Heart left ventricle (tissue), 16 donors: ENCODE data around the gene ELP2. TPM values are rescaled to one million over a fixed set of nuclear protein-coding genes. Genes with fewer than 3 reads are reported as not detected.

Experiments used
- ATAC-seq, 4 donors: fragments of 200-7000 bp; cut with Tn5 transposase; one replicate each; pipeline ENCODE4 v1.9.1; 2020 to 2022; ENCODE audit warnings: moderate library complexity in 4 of 4, mild to moderate bottlenecking in 3 of 4, moderate number of reproducible peaks in 1 of 4
- DNase-seq, 5 donors: peaks; one replicate each; pipeline ENCODE4 v3.0.0-alpha.2; 2020
- H3K27ac ChIP-seq, 12 donors: fragments of 200-600 bp; sonication (generic) in 4 of 12; one replicate each; pipeline versions ENCODE4 v1.5.0 to v1.8.0; 2016 to 2022; ENCODE audit warnings: mild to moderate bottlenecking in 2 of 12
- H3K27me3 ChIP-seq, 9 donors: fragments of 200-600 bp; sonication (generic) in 2 of 9; one replicate each; pipeline versions ENCODE4 v1.5.1 to v1.8.0; 2016 to 2022; ENCODE audit warnings: mild to moderate bottlenecking in 3 of 9
- H3K36me3 ChIP-seq, 9 donors: fragments of 200-600 bp; sonication (generic) in 2 of 9; one replicate each; pipeline versions ENCODE4 v1.5.0 to v1.8.0; 2018 to 2022; ENCODE audit warnings: mild to moderate bottlenecking in 2 of 9
- H3K4me1 ChIP-seq, 12 donors: fragments of 200-600 bp; sonication (generic) in 4 of 12; one replicate each; pipeline versions ENCODE4 v1.5.0 to v1.8.0; 2016 to 2022; ENCODE audit warnings: mild to moderate bottlenecking in 3 of 12
- H3K4me3 ChIP-seq, 12 donors: fragments of 200-600 bp; sonication (generic) in 4 of 12; one replicate each; pipeline versions ENCODE4 v1.5.0 to v1.8.0; 2017 to 2022; ENCODE audit warnings: mild to moderate bottlenecking in 9 of 12, moderate library complexity in 4 of 12
- H3K9me3 ChIP-seq, 12 donors: fragments of 200-600 bp; sonication (generic) in 4 of 12; one replicate each; pipeline versions ENCODE4 v1.5.0 to v1.8.0; 2016 to 2022; ENCODE audit warnings: mild to moderate bottlenecking in 1 of 12
- CTCF ChIP-seq, 12 donors: fragments of 200-600 bp; sonication (generic) in 4 of 12; IDR thresholded peaks; one replicate each; pipeline versions ENCODE4 v1.5.0 to v1.8.0; 2018 to 2022; ENCODE audit warnings: antibody characterized with exemption in 12 of 12, mild to moderate bottlenecking in 5 of 12
- POLR2A ChIP-seq, 2 donors: fragments of 450-650 bp; IDR thresholded peaks; one replicate each; pipeline ENCODE4 v1.6.1; 2017; ENCODE audit warnings: antibody characterized with exemption in 2 of 2, mild to moderate bottlenecking in 2 of 2, moderate library complexity in 2 of 2
- WGBS, 4 donors: extraction: QIAGEN DNeasy Blood & Tissue Kit in 2 of 4; methylation state at CpG; one replicate each; pipeline versions ENCODE4 v1.1.5 to v1.1.7; 2013 to 2018; 5-methylcytosine and 5-hydroxymethylcytosine counted together
- intact Hi-C, 10 donors: fragments of 100-400 bp; cut with DNase I; formaldehyde crosslinking; loops; one replicate each; pipeline versions ENCODE4 v1.11.1 to v1.14.2; 2022
- polyA plus RNA-seq, 2 donors: library from polyadenylated mRNA; stranded (reverse); fragments of 200-250 nt; gene quantifications; one replicate each; pipeline ENCODE4 v1.2.3, GENCODE V29; 2013
- total RNA-seq, 9 donors: library from RNA; depleted of rRNA in 2 of 9; stranded (reverse); fragments of >200 nt in 2 of 9; fragmentation: NEBNext Ultra II Directional in 3 of 9; extraction: Animal tissue kit (Norgen Biotek cat#: 25700) in 3 of 9; gene quantifications; one replicate each; pipeline versions ENCODE4 v1.1.0 to v1.2.4, GENCODE V29; 2016 to 2023
- donor health status: ischemic (EF 13 %, LVEDD 7.1; RV severe dilation, severe dysfunction).
- donor health status: healthy with polysubstance abuse.
- donor health status: DM: no; HTN: yes; CAD: no.
- donor health status: DM: no; HTN: no; CAD: no.
- donor health status: ischemic (EF 25% LVEDD 6.9; RV normal size, moderate dysfunction).
- donor health status: ischemic (EF 25% LVEDD 5.7; RV mildly dilated, moderate dysfunction).
- donor health status: healthy.
- donor health status: DM: yes; HTN: yes; CAD: no.
- donor health status: ischemic (EF 35%, LVEDD 5.7; RV mildly dilated, moderate dysfunction).
- donor health status: nonischemic (EF 11% LVEDD 7.7; RV severe dilation, severe dysfunction).
- donor health status: DM: yes; HTN: yes; CAD: no.
- donor health status: PGD.
- donor health status: ischemic (EF 29% LVEDD 5.4; RV normal size, mild dysfunction).
- donor health status: nonischemic (EF 23%, LVEDD 6.1; RV moderate dilation, normal function).

The ELP2 gene
- total and polyA plus RNA-seq, 11 donors: 26.2 to 60.7 (median 46.1) TPM

- H3K4me3 ChIP-seq: no peak overlapping the region
- H3K36me3 ChIP-seq: peaks cover 0 to 63% (median 42%) of the 10 kb centered on the region in 9 donors
- no peak overlapping the region for H3K27ac ChIP-seq
- H3K9me3 ChIP-seq: peaks cover 0 to under 1% (median 0%) of the 10 kb centered on the region in 12 donors
- H3K4me1 ChIP-seq: no peaks in the 10 kb centered on the region
- no peaks in the 10 kb centered on the region for H3K27me3 ChIP-seq
- no peak for TF ChIP-seq POLR2A (IDR thresholded peaks at IDR 0.05)
- no peak for TF ChIP-seq CTCF (IDR thresholded peaks at IDR 0.05)
- no peak for ATAC-seq
- 93 to 96% (median 94%) methylated on average over 5 of the region's 5 CpGs for WGBS, 4 donors
- no peak for DNase-seq
- intact Hi-C loops: no loop called here
Measured at GRCh38 chr18:36108601-36109000, 21.1 kb upstream of the ELP2 start.

- H3K9me3 ChIP-seq: no peaks in the 10 kb centered on the region
- no peak for TF ChIP-seq POLR2A (IDR thresholded peaks at IDR 0.05)
- no peak for TF ChIP-seq CTCF (IDR thresholded peaks at IDR 0.05)
- no peak overlapping the region for H3K4me3 ChIP-seq
- H3K27ac ChIP-seq: no peak overlapping the region
- WGBS, 4 donors: 95 to 98% (median 98%) methylated on average over 1 of the region's 1 CpG
- no peaks in the 10 kb centered on the region for H3K4me1 ChIP-seq
- intact Hi-C loops: loop anchor here in 1 of 10 donors (10.0 kb wide), 1 partner anchor 85 kb away; no protein-coding TSS in a partner anchor
- no peak for ATAC-seq
- H3K27me3 ChIP-seq: no peaks in the 10 kb centered on the region
- peaks cover 0 to 74% (median 54%) of the 10 kb centered on the region in 9 donors for H3K36me3 ChIP-seq
- DNase-seq: no peak
Measured at GRCh38 chr18:36109737-36110136, 20.0 kb upstream of the ELP2 start.

- TF ChIP-seq POLR2A (IDR thresholded peaks at IDR 0.05) (no peak), CTCF (IDR thresholded peaks at IDR 0.05) (no peak)
- intact Hi-C loops: loop anchor here in 1 of 10 donors (10.0 kb wide), 1 partner anchor 88 kb away; no protein-coding TSS in a partner anchor
- Histone ChIP-seq H3K4me3 (no peak overlapping the region), H3K4me1 (no peaks in the 10 kb centered on the region), H3K36me3 (peaks cover 0 to 98% (median 68%) of the 10 kb centered on the region in 9 donors), H3K27ac (no peak overlapping the region), H3K27me3 (no peaks in the 10 kb centered on the region), H3K9me3 (no peaks in the 10 kb centered on the region)
- DNase-seq (no peak), ATAC-seq (no peak)
Measured at GRCh38 chr18:36112302-36112701, 17.4 kb upstream of the ELP2 start.

- H3K4me3 ChIP-seq: no peak overlapping the region
- no peaks in the 10 kb centered on the region for H3K4me1 ChIP-seq
- H3K27me3 ChIP-seq: no peaks in the 10 kb centered on the region
- H3K27ac ChIP-seq: no peak overlapping the region
- ATAC-seq (no peak), DNase-seq (no peak)
- H3K36me3 ChIP-seq: peaks cover 0 to 93% (median 68%) of the 10 kb centered on the region in 9 donors
- intact Hi-C loops: loop anchor here in 1 of 10 donors (10.0 kb wide), 1 partner anchor 89 kb away; no protein-coding TSS in a partner anchor
- 86 to 92% (median 89%) methylated on average over 4 of the region's 4 CpGs for WGBS, 4 donors
- TF ChIP-seq CTCF (IDR thresholded peaks at IDR 0.05) (no peak), POLR2A (IDR thresholded peaks at IDR 0.05) (no peak)
- H3K9me3 ChIP-seq: no peaks in the 10 kb centered on the region
Measured at GRCh38 chr18:36114251-36114650, 15.4 kb upstream of the ELP2 start.
